K562 (cell line): ENCODE results near the gene IRGQ. TPM values are rescaled to one million over a fixed set of nuclear protein-coding genes. Genes with fewer than 3 reads are reported as not detected.

Experiments used
- CCAR2 ChIP-seq: fragments of 200-400 bp; formaldehyde crosslinking; IDR thresholded peaks from 2 replicates; pipeline ENCODE4 v1.6.1; 2017; ENCODE audit warnings: mild to moderate bottlenecking, low read depth, low read length
- NFE2 ChIP-seq: IDR thresholded peaks from 2 replicates; pipeline ENCODE4 v1.6.1; 2014; ENCODE audit warnings: antibody characterized with exemption, low read depth
- RFX7 ChIP-seq: fragments of 250-450 bp; sonication (Bioruptor Pico); IDR thresholded peaks from 2 replicates; pipeline ENCODE4 v1.5.1; 2021; ENCODE audit warnings: mild to moderate bottlenecking
- polyA plus RNA-seq, 8 experiments: library from polyadenylated mRNA; depleted of rRNA in 4 of 8; stranded (reverse) in 5 of 8; unstranded in 3 of 8; fragments of >200 nt; fragmentation: Nextera tagmentation in 2 of 8; fragmentation: Illumina TruSeq in 1 of 8; extraction: Ambion mirVana in 2 of 8; extraction: Trizol in 1 of 8; gene quantifications; 2 replicates each; pipeline versions ENCODE4 v1.2.1 to v1.2.3, GENCODE V29; 2011 to 2014; ENCODE audit warnings: inconsistent platforms in 1 of 8, missing spikeins in 1 of 8
- total RNA-seq, 7 experiments: library from RNA; depleted of rRNA in 6 of 7; stranded (reverse); fragments of >200 nt in 6 of 7; fragmentation: Illumina TruSeq in 2 of 7; extraction: Trizol in 2 of 7; gene quantifications; 2 replicates each; pipeline versions ENCODE4 v1.2.1 to v1.2.3, GENCODE V29; 2011 to 2021; ENCODE audit warnings: low replicate concordance in 1 of 7
- TF ChIP-seq, protein P1 (sequence below), 2 experiments: fragments of 450-650 bp; formaldehyde crosslinking in 1 of 2; IDR thresholded peaks; 2 replicates each; pipeline versions ENCODE4 v1.4.0 to v1.6.1; 2014 to 2020; ENCODE audit warnings: mild to moderate bottlenecking in 2 of 2, borderline replicate concordance in 1 of 2, low read depth in 1 of 2
- TF ChIP-seq, protein P2 (sequence below): fragments of 450-650 bp; IDR thresholded peaks from 2 replicates; pipeline ENCODE4 v1.6.1; 2016; ENCODE audit warnings: borderline replicate concordance

IRGQ gene
- total and polyA plus RNA-seq, 9 of the 15 experiments (the other 6 are each of a cell fraction or from before 2014, with no cell fraction given): 3.5 to 19.2 (median 7.9) TPM

DNA sequence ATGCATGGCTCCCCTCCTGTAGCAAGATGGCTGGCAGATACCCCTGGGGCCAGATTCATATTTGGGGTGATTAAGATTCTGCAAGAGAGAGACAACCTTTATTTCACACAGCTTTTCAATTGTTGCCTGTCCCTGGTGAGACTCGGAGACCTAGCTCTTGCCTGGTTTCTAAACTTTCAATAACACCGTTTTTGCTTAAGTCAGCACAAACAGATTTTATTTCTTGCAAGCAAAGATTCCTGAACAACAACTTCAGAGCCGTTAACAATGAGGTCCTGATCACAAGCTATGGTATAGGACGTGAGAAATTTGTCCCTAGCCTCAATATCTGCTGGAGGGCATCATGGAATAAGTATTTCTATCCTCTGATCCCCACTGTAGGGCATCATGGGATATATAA is 46.6 kb upstream of the IRGQ start (continued):
- TF ChIP-seq, protein P1, sequence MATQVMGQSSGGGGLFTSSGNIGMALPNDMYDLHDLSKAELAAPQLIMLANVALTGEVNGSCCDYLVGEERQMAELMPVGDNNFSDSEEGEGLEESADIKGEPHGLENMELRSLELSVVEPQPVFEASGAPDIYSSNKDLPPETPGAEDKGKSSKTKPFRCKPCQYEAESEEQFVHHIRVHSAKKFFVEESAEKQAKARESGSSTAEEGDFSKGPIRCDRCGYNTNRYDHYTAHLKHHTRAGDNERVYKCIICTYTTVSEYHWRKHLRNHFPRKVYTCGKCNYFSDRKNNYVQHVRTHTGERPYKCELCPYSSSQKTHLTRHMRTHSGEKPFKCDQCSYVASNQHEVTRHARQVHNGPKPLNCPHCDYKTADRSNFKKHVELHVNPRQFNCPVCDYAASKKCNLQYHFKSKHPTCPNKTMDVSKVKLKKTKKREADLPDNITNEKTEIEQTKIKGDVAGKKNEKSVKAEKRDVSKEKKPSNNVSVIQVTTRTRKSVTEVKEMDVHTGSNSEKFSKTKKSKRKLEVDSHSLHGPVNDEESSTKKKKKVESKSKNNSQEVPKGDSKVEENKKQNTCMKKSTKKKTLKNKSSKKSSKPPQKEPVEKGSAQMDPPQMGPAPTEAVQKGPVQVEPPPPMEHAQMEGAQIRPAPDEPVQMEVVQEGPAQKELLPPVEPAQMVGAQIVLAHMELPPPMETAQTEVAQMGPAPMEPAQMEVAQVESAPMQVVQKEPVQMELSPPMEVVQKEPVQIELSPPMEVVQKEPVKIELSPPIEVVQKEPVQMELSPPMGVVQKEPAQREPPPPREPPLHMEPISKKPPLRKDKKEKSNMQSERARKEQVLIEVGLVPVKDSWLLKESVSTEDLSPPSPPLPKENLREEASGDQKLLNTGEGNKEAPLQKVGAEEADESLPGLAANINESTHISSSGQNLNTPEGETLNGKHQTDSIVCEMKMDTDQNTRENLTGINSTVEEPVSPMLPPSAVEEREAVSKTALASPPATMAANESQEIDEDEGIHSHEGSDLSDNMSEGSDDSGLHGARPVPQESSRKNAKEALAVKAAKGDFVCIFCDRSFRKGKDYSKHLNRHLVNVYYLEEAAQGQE (IDR thresholded peaks at IDR 0.05; ENCODE audit: borderline replicate concordance): no peak
- TF ChIP-seq, protein P1 (CRISPR knock-in tag; IDR thresholded peaks at IDR 0.05; ENCODE audit: low read depth): no peak
- TF ChIP-seq, protein P2, sequence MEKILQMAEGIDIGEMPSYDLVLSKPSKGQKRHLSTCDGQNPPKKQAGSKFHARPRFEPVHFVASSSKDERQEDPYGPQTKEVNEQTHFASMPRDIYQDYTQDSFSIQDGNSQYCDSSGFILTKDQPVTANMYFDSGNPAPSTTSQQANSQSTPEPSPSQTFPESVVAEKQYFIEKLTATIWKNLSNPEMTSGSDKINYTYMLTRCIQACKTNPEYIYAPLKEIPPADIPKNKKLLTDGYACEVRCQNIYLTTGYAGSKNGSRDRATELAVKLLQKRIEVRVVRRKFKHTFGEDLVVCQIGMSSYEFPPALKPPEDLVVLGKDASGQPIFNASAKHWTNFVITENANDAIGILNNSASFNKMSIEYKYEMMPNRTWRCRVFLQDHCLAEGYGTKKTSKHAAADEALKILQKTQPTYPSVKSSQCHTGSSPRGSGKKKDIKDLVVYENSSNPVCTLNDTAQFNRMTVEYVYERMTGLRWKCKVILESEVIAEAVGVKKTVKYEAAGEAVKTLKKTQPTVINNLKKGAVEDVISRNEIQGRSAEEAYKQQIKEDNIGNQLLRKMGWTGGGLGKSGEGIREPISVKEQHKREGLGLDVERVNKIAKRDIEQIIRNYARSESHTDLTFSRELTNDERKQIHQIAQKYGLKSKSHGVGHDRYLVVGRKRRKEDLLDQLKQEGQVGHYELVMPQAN: no peak
- TF ChIP-seq CCAR2 (no peak), RFX7 (CRISPR knock-in tag) (no peak), NFE2 (no peak)
